NCI-H1105 (cell line): ENCODE results near the gene PRKAR1B.

ENCODE experiments used
- DNase-seq: peaks from one replicate; lab custom pipeline; 2025; lab: John Stamatoyannopoulos, UW

Gene PRKAR1B

GRCh38 chr7:521221-522070, 205.6 kb downstream of the PRKAR1B start:
- DNase-seq: peak; percentile 53

- DNase-seq: no peak
These were observed 206.4 kb downstream of the PRKAR1B start for GRCh38 chr7:520503-521161.

GRCh38 chr7:519484-520390, 207.3 kb downstream of the PRKAR1B start, which contains the start of gene PDGFA:
PDGFA (minus strand) TSS chr7:519846; CDS start chr7:519001, 845 bp downstream.
- no peak for DNase-seq

- DNase-seq: peak; percentile 70
These were observed 208.2 kb downstream of the PRKAR1B start for GRCh38 chr7:518630-519483.

- peak; percentile 20 for DNase-seq
These were observed 209.1 kb downstream of the PRKAR1B start for GRCh38 chr7:517774-518629.

- no peak for DNase-seq
These were observed 210.2 kb downstream of the PRKAR1B start for GRCh38 chr7:516606-517456.

- no peak for DNase-seq
These were observed 210.9 kb downstream of the PRKAR1B start for GRCh38 chr7:516216-516605.

GRCh38 chr7:515628-516027, 211.5 kb downstream of the PRKAR1B start:
- DNase-seq: no peak

- DNase-seq: no peak
These were observed 212.2 kb downstream of the PRKAR1B start for GRCh38 chr7:514651-515598.

GRCh38 chr7:514242-514641, 212.8 kb downstream of the PRKAR1B start:
- DNase-seq: no peak

- no peak for DNase-seq
These were observed 213.4 kb downstream of the PRKAR1B start for GRCh38 chr7:513521-514166.

GRCh38 chr7:512541-513311, 214.4 kb downstream of the PRKAR1B start:
- DNase-seq: peak; percentile 93

- no peak for DNase-seq
These were observed 215.0 kb downstream of the PRKAR1B start for GRCh38 chr7:512146-512510.

GRCh38 chr7:511476-512145, 215.5 kb downstream of the PRKAR1B start:
- DNase-seq: no peak

- no peak for DNase-seq
These were observed 216.2 kb downstream of the PRKAR1B start for GRCh38 chr7:510782-511281.

- DNase-seq: no peak
These were observed 217.0 kb downstream of the PRKAR1B start for GRCh38 chr7:510131-510481.
